Transverse colon (tissue), 4 donors: ENCODE measurements around the gene OTUD7B. TPM values are rescaled to one million over a fixed set of nuclear protein-coding genes. Genes with fewer than 3 reads are reported as not detected.
A peak's percentile ranks its signal among the peaks of the same experiment; 100 is the strongest.
"Not testable (repeated sequence)": the region's sequence is repeated elsewhere in the genome, so short reads cannot be mapped to it uniquely, and the experiment has no call there.

Experiments
- DNase-seq: peaks from one replicate; pipeline ENCODE4 v3.0.0-alpha.2; 2019
- H3K27ac ChIP-seq, 4 donors: fragments of 200-600 bp; sonication (generic); 2 replicates each; pipeline ENCODE4 v1.5.1; 2016 to 2018; ENCODE audit warnings: inconsistent platforms in 4 of 4
- H3K27me3 ChIP-seq: fragments of 200-600 bp; sonication (generic); 2 replicates; pipeline ENCODE4 v1.5.1; 2017; ENCODE audit warnings: inconsistent platforms
- H3K36me3 ChIP-seq, 4 donors: fragments of 200-600 bp; sonication (generic); 2 replicates each; pipeline ENCODE4 v1.5.1; 2017 to 2019; ENCODE audit warnings: inconsistent platforms in 4 of 4
- H3K4me1 ChIP-seq, 4 donors: fragments of 200-600 bp; sonication (generic); 2 replicates each; pipeline ENCODE4 v1.5.1; 2017 to 2020; ENCODE audit warnings: inconsistent platforms in 4 of 4
- H3K4me3 ChIP-seq, 4 donors: fragments of 200-600 bp; sonication (generic); 1 replicate in 1 of 4; 2 replicates in 3 of 4; pipeline versions ENCODE4 v1.5.1 to v1.6.1; 2017 to 2019; ENCODE audit warnings: inconsistent platforms in 4 of 4
- H3K9me3 ChIP-seq, 2 donors: fragments of 200-600 bp; sonication (generic); 2 replicates each; pipeline ENCODE4 v1.5.1; 2017 to 2019; ENCODE audit warnings: inconsistent platforms in 2 of 2
- CTCF ChIP-seq, 5 experiments: fragments of 200-600 bp in 3 of 5; fragments of 450-650 bp in 2 of 5; sonication (generic) in 3 of 5; IDR thresholded peaks; 1 replicate in 2 of 5; 2 replicates in 3 of 5; pipeline ENCODE4 v1.5.1; 2016 to 2017; ENCODE audit warnings: antibody characterized with exemption in 5 of 5, inconsistent platforms in 3 of 5, mild to moderate bottlenecking in 2 of 5, moderate library complexity in 1 of 5
- EP300 ChIP-seq: sonication (generic); formaldehyde crosslinking; IDR thresholded peaks from one replicate; pipeline ENCODE4 v1.6.1; 2017; ENCODE audit warnings: antibody characterized with exemption, low read depth
- POLR2A ChIP-seq: fragments of 450-650 bp; IDR thresholded peaks from one replicate; pipeline ENCODE4 v1.6.1; 2016; ENCODE audit warnings: antibody characterized with exemption, mild to moderate bottlenecking, moderate library complexity
- POLR2AphosphoS5 ChIP-seq, 3 donors: sonication (generic); formaldehyde crosslinking; IDR thresholded peaks; one replicate each; pipeline ENCODE4 v1.6.1; 2016; ENCODE audit warnings: antibody characterized with exemption in 3 of 3
- WGBS, 2 donors: methylation state at CpG; one replicate each; pipeline ENCODE4 v1.1.5; 2018; ENCODE audit warnings: low coverage in 1 of 2; 5-methylcytosine and 5-hydroxymethylcytosine counted together
- in situ Hi-C, 4 donors: fragments of 200-750 bp; cut with MboI; loops; one replicate each; pipeline versions ENCODE4 v1.15.0 to v1.15.1; 2017; ENCODE audit warnings: low sequenced_read_pairs in 3 of 4, low pct_ligation_motif_present in 1 of 4, low pct_unique_long_range_greater_than_20kb in 1 of 4
- intact Hi-C: fragments of 100-400 bp; cut with DNase I; formaldehyde crosslinking; loops from one replicate; pipeline ENCODE4 v1.15.1; 2023; ENCODE audit warnings: low total_unique reads
- total RNA-seq, 4 donors: library from RNA; depleted of rRNA; stranded (reverse); fragments of >200 nt; gene quantifications; one replicate each; pipeline ENCODE4 v1.1.0, GENCODE V29; 2016

OTUD7B gene
- total RNA-seq, 4 donors from 2014 or later: 11.3 to 26.8 (median 25.5) TPM

GRCh38 chr1:149940427-149940826 lies 70.1 kb downstream of the OTUD7B start:
- no peak overlapping the region for H3K4me3 ChIP-seq
- H3K27ac ChIP-seq: peak overlapping the region in 3 of 4 donors; percentile 90 to 96 (median 96)
- in situ Hi-C loops (no loop called here), intact Hi-C loops (no loop called here)
- H3K36me3 ChIP-seq: peaks cover 0 to 6% (median 0%) of the 10 kb centered on the region in 4 donors
- H3K27me3 ChIP-seq: no peaks in the 10 kb centered on the region
- TF ChIP-seq POLR2A (no peak), POLR2AphosphoS5 (IDR thresholded peaks at IDR 0.05) (no peak), CTCF (IDR thresholded peaks at IDR 0.05) (no peak), EP300 (no peak)
- DNase-seq: no peak
- H3K9me3 ChIP-seq: no peaks in the 10 kb centered on the region
- WGBS, 2 donors: 90 to 100% methylated on average over 1 to 3 of the region's 3 CpGs
- peaks cover 30 to 72% (median 37%) of the 10 kb centered on the region in 4 donors for H3K4me1 ChIP-seq

DNA sequence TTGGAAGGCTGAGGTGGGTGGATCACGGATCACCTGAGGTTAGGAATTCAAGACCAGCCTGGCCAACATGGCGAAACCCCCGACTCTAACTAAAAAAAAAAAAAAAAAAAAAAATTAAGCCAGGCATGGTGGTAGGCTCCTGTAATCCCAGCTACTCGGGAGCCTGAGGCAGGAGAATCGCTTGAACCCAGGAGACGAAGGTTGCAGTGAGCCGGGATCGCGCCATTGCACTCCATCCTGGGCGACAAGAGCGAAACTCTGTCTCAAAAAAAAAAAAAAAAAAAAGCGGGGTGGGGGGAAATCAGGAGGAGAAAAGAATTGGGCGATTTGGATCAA lies 71.9 kb downstream of the OTUD7B start:
- H3K36me3 ChIP-seq, DNase-seq, H3K9me3 ChIP-seq, intact Hi-C loops, H3K27me3 ChIP-seq, in situ Hi-C loops: not testable (repeated sequence)
- Histone ChIP-seq H3K4me1 (peaks cover 31 to 90% (median 46%) of the 10 kb centered on the region in 4 donors), H3K27ac (peak overlapping the region; percentile 90 to 96 (median 94)), H3K4me3 (peak overlapping the region in 2 of 4 donors; percentile 17 to 37)
- 0 to 28% methylated on average over 2 to 13 of the region's 13 CpGs for WGBS, 2 donors

DNA sequence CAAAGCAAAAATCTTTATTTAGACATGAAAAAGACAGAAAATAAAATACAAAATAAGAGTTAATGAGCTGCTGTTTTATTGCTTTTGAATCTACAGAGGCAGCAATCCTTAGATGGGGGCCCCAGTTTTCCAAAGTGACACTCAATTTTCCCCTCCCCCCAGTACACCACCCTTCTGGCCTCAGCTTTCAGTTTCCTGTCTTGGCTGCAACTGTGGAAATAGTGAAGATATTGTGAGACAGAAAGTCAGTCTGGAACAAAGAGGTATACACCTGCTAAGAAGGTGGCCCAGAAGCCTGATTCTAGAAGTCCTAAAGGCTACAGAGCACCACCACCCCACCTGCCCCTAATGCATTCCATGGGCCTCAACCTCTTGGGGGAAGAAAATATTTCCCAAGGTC lies 72.8 kb downstream of the OTUD7B start:
- no peaks in the 10 kb centered on the region for H3K36me3 ChIP-seq
- TF ChIP-seq POLR2AphosphoS5 (IDR thresholded peaks at IDR 0.05) (no peak), EP300 (no peak), CTCF (IDR thresholded peaks at IDR 0.05) (no peak), POLR2A (no peak)
- H3K4me3 ChIP-seq: peak overlapping the region in 1 of 4 donors; percentile 79
- in situ Hi-C loops (no loop called here), intact Hi-C loops (no loop called here)
- DNase-seq: no peak
- H3K4me1 ChIP-seq: peaks cover 31 to 92% (median 53%) of the 10 kb centered on the region in 4 donors
- H3K27me3 ChIP-seq: no peaks in the 10 kb centered on the region
- H3K9me3 ChIP-seq: no peaks in the 10 kb centered on the region
- H3K27ac ChIP-seq: peak overlapping the region; percentile 90 to 96 (median 94)

DNA sequence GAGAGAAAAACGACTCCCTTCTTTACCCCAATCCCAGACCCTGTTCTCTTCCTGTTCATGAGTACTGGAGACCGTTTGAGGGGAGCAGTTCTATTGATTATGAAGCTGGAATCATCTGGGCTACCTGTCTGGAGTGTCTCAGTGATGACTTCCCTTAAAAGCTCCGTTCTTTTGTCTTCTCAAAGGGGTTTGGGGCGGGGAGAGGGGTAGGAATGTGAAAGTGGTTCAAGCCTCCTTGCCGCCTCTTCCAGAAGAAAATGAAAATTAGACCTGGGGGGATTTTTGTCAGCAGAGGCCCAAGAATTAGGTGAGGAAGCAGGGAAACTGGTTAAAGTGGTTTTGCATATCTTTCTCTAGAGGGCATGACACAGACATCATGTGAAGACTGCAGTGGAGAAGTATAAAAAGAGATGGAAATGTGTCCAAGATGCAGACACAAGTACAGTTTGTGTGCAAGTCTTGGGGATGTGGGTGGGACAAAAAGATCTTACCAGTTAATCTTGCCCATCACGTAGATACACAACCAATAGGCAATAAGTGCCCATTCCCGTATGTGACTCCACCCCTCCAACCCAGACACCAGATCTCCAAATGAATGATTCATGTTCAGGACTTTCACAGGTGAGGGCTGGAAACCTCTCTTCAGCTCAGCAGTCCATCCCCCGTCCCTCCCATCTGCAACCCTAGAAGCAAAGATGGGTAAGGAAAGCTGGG lies 73.4 kb downstream of the OTUD7B start:
- TF ChIP-seq CTCF (IDR thresholded peaks at IDR 0.05) (no peak), POLR2A (peak; percentile 87), POLR2AphosphoS5 (IDR thresholded peaks at IDR 0.05) (peak; percentile 85 to 97 (median 97)), EP300 (no peak)
- Histone ChIP-seq H3K4me3 (peak overlapping the region; percentile 49 to 79 (median 64)), H3K27me3 (no peaks in the 10 kb centered on the region), H3K27ac (peak overlapping the region; percentile 90 to 96 (median 94)), H3K36me3 (no peaks in the 10 kb centered on the region), H3K9me3 (no peaks in the 10 kb centered on the region), H3K4me1 (peaks cover 29 to 89% (median 52%) of the 10 kb centered on the region in 4 donors)
- intact Hi-C loops: no loop called here
- 17 to 20% methylated on average over 5 to 8 of the region's 8 CpGs for WGBS, 2 donors
- in situ Hi-C loops: no loop called here
- DNase-seq: peak; percentile 72
